ENCODE results near the gene FOXN3. TPM values are rescaled to one million over a fixed set of nuclear protein-coding genes. Genes with fewer than 3 reads are reported as not detected.

Gene FOXN3
- total and polyA plus RNA-seq, 2 donors (not counting 3 experiments of a cell fraction or from before 2014, with no cell fraction given) = 16.9 to 41.8 TPM

GRCh38 chr14:89372512-89372883 lies 44.5 kb downstream of the FOXN3 start:
- TF ChIP-seq CTCF (IDR thresholded peaks at IDR 0.05; ENCODE audit: extremely low read depth in 1 of 2, insufficient read depth in 1 of 2, low read depth in 1 of 2, low read length in 2 of 2) (no peak), MAX (IDR thresholded peaks at IDR 0.05; ENCODE audit: insufficient read depth, insufficient read length) (no peak), EZH2 (IDR thresholded peaks at IDR 0.05; ENCODE audit: borderline replicate concordance, low read depth, low read length, severe bottlenecking) (no peak), POLR2AphosphoS5 (IDR thresholded peaks at IDR 0.05; ENCODE audit: insufficient read depth, low read depth, low read length) (no peak), POLR2A (IDR thresholded peaks at IDR 0.05; ENCODE audit: low read depth, low read length) (no peak), JUN (IDR thresholded peaks at IDR 0.05; ENCODE audit: borderline replicate concordance, insufficient read depth, insufficient read length, low read depth) (no peak), FOS (IDR thresholded peaks at IDR 0.05; ENCODE audit: borderline replicate concordance, insufficient read depth, low read length) (no peak), GATA2 (IDR thresholded peaks at IDR 0.05; ENCODE audit: insufficient read depth, insufficient read length, low read depth, low read length) (no peak), MYC (IDR thresholded peaks at IDR 0.05; ENCODE audit: low read depth, low read length) (no peak)
- DNase-seq (ENCODE audit: low read depth, low spot score) = no peak
- Histone ChIP-seq H4K20me1 (replicated peaks; ENCODE audit: control insufficient read depth, extremely low read depth, insufficient read depth, low read length) (no peaks in the 10 kb centered on the region), H3K27ac (ENCODE audit: insufficient read depth, low read depth, low read length) (no peak overlapping the region), H3K4me1 (ENCODE audit: control insufficient read depth, extremely low read depth, insufficient read depth, low read length) (no peaks in the 10 kb centered on the region), H3K4me3 (replicated peaks in 1 of 3; ENCODE audit: insufficient read depth in 1 of 3, low read depth in 1 of 3, low read length in 3 of 3) (no peak overlapping the region), H3K9me1 (replicated peaks; ENCODE audit: control insufficient read depth, extremely low read depth, insufficient read depth, low read length) (no peaks in the 10 kb centered on the region), H3K9me3 (replicated peaks; ENCODE audit: control insufficient read depth, insufficient read depth, low read length) (no peaks in the 10 kb centered on the region), H3K9ac (replicated peaks; ENCODE audit: extremely low read depth, insufficient read depth, low read length) (no peak overlapping the region), H3K4me2 (ENCODE audit: insufficient read depth, low read length) (no peak overlapping the region), H3K36me3 (ENCODE audit: control insufficient read depth in 2 of 2, extremely low read depth in 1 of 2, insufficient read depth in 2 of 2, low read length in 2 of 2) (no peaks in the 10 kb centered on the region), H3K27me3 (ENCODE audit: control insufficient read depth in 2 of 2, insufficient read depth in 2 of 2, low read length in 2 of 2) (no peaks in the 10 kb centered on the region), H3K79me2 (ENCODE audit: control insufficient read depth, insufficient read depth, low read length) (no peaks in the 10 kb centered on the region), H2AFZ (ENCODE audit: low read depth, low read length) (no peak overlapping the region)
- dilution Hi-C loops (cut with MboI; ENCODE audit: extremely low pct_ligation_motif_present, low sequenced_read_pairs) (no loop called here), intact Hi-C loops (cut with micrococcal nuclease) (no loop called here)
- ChIA-PET CTCF (no interaction called here), POLR2A (no interaction called here)
- no TSS peak for BruUV-seq (replicated peaks)
- no peak for FAIRE-seq
